OCI-LY7 (cell line): Measurements from ENCODE around the gene ZNF33A.

Experiments
- CTCF ChIP-seq: fragments of 200-600 bp; sonication (generic); conservative IDR thresholded peaks from 2 replicates; pipeline ENCODE4 v1.5.1; 2014; ENCODE audit warnings: mild to moderate bottlenecking, antibody characterized with exemption, low read length, moderate library complexity, mixed read lengths
- EZH2phosphoT487 ChIP-seq: fragments of 200-600 bp; sonication (generic); IDR thresholded peaks from 2 replicates; pipeline ENCODE4 v1.6.1; 2018; ENCODE audit warnings: low read depth, borderline replicate concordance, mild to moderate bottlenecking, mixed run types, antibody characterized with exemption, low read length, moderate library complexity, mixed read lengths

GRCh38 chr10:38094927-38095574, 84.6 kb downstream of the ZNF33A start:
- TF ChIP-seq CTCF, result no peak
- TF ChIP-seq EZH2phosphoT487, result no peak
